Measurements from ENCODE around the gene TRIM41.
"Not testable (repeated sequence)": the region's sequence is repeated elsewhere in the genome, so short reads cannot be mapped to it uniquely, and the experiment has no call there.

Gene TRIM41

GRCh38 chr5:181212080-181212479 lies 11.0 kb upstream of the TRIM41 start:
- no peak for DNase-seq

- no peak for DNase-seq
Measured at GRCh38 chr5:181212934-181213333, 10.1 kb upstream of the TRIM41 start.

- not testable (repeated sequence) for DNase-seq
Measured at GRCh38 chr5:181214249-181214648, 8.8 kb upstream of the TRIM41 start.

DNA sequence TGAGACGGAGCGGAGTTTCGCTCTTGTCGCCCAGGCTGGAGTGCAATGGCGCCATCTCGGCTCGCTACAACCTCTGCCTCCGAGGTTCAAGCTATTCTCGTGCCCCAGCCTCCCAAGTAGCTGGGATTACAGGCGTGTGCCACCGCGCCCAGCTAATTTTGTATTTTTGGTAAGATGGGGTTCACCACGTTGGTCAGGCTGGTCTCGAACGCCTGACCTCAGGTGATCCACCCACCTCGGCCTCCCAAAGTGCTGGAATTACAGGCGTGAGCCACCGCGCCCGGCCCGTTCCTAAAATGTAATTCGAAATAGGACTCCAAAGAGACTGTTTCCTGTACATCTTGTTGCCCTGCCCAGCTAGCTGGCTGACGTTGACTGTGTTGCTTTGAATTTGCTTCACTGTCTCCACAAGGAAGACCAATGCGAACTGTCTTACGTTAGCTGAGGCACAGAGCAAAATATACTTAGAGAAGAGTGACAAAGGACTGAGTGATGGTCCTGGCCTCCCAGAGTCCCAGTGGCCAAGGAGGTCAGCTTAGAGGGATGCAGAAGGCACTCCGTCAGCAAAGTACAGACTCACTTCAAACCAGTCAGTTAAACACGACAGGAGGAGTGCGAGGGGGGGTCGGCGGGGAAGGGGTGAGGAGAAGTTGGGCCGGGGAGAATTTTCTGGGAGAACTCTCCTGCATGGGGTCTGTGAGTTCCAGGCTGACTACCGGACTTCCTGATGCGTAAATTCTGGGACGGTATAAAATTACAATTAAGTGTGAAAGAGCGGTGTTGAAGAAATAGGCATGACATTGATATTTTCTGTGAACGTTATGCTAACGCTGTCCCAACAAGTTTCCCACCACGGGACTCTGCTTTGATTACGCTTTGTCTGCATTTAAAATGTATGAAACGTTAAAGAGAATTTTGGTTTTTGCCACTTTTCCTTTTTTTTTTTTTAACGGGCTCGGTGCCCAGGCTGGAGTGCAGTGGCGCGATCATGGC lies 6.8 kb upstream of the TRIM41 start:
- peak in 1 of 5 experiments; percentile 83 for DNase-seq

DNA sequence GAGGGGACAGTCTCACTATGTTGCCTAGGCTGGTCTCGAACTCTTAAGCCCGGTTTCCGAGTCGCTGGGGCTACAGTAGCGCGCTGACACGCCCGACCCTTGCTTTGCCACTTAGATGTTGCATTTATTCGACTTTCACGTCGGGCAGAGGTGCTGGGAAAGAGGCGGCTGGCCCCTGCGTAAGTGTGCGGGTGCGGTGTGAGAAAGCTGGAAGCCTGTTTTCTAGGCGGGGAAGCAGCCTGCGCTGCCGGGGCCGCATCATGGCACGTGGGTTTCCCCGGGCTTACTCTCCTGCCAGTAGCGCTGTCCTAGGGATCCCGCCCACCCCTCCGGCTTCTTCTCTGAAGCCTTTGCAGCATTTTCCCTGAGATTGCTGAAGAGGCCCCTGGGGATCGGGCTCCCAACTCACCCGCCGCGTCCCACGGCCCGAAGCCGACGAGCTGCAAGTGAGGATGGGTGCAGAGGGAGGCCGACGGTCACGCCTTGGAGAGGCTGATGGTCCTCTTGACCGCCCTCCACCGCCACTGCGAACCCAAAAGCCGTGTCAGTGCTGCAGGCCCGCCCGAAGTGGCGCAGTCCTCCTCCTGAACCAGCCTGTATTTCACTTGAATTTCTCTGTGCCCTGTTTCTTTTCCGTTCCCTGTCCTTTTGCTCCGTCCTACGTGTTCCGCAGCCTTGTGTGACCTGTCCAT lies 5.8 kb upstream of the TRIM41 start:
- DNase-seq = peak in 4 of 5 experiments; percentile 47 to 79 (median 66)

DNA sequence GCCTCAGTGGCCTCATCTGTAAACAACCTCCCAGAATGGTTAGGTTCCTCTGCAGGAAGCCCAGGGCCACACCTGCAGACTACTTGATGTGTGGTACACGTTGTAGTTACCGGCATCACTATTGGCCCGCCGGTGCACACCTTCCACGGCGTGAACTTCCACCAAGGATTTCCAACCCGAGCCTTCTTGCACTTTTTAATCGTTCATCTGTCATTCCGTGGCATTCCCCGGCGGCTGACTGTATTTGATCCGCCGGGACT lies 5.3 kb upstream of the TRIM41 start:
- DNase-seq = peak in 1 of 5 experiments; percentile 63

GRCh38 chr5:181218795-181219124 lies 4.3 kb upstream of the TRIM41 start:
- no peak for DNase-seq

GRCh38 chr5:181219262-181220177 lies 3.6 kb upstream of the TRIM41 start:
- DNase-seq = no peak

DNA sequence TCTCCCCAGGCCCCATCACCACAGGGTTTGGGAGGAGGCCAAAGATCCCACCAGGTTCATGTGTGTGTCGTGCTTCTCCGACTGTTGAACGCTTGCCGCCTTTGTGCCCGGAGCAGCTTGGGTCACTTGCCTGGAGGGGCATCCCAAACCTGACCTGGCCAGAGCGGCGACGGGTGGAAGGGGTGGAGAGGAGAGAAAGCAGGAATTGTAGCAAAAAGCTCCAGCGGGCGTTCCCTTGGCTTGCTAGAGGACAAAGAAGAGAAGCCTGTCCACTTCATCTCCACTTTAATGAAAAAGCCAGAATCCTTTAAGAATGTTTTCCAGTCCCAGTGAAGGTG lies 2.9 kb upstream of the TRIM41 start:
- no peak for DNase-seq

GRCh38 chr5:181221105-181221791 lies 1.8 kb upstream of the TRIM41 start:
- peak in 3 of 5 experiments; percentile 51 to 91 (median 86) for DNase-seq

GRCh38 chr5:181221792-181222629 lies 1.1 kb upstream of the TRIM41 start:
- peak; percentile 91 to 96 (median 92) for DNase-seq

GRCh38 chr5:181222630-181223057 lies 437 bp upstream of the TRIM41 start:
- no peak for DNase-seq

GRCh38 chr5:181223729-181224389 lies 778 bp downstream of the TRIM41 start:
- DNase-seq = peak in 4 of 5 experiments; percentile 30 to 77 (median 50)

GRCh38 chr5:181224390-181225229 lies 1.5 kb downstream of the TRIM41 start:
- peak in 2 of 5 experiments; percentile 43 to 56 for DNase-seq

- no peak for DNase-seq
Measured at GRCh38 chr5:181229996-181230395, 6.9 kb downstream of the TRIM41 start.

DNA sequence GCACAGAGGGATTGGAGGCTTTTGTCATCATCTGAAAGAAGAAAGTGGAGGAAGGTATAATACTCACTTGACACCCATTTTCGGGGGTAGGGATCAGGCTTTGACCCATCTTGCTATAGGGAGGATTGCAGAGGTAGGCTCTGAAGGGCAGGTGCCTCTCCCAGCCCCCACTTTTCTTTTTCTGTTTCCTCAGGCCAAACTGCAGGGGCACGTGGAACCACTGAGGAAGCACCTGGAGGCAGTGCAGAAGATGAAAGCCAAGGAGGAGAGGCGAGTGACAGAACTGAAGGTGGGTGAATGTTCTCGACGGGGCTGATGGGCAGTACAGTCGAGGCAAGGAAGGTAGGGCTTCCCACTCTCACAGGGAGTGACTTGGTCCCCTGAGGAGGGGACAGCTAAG lies 7.5 kb downstream of the TRIM41 start:
- DNase-seq = no peak

- no peak for DNase-seq
Measured at GRCh38 chr5:181231432-181231831, 8.4 kb downstream of the TRIM41 start.

GRCh38 chr5:181232593-181232992 lies 9.5 kb downstream of the TRIM41 start:
- no peak for DNase-seq

- DNase-seq = no peak
Measured at GRCh38 chr5:181233088-181233800, 10.2 kb downstream of the TRIM41 start.
